Left colon (tissue), 2 donors: ENCODE results near the gene PCED1B. TPM values are rescaled to one million over a fixed set of nuclear protein-coding genes. Genes with fewer than 3 reads are reported as not detected.
A peak's percentile ranks its signal among the peaks of the same experiment; 100 is the strongest.

ENCODE experiments used
- ATAC-seq: fragments of 200-7000 bp; cut with Tn5 transposase; one replicate; pipeline ENCODE4 v1.9.1; 2020; ENCODE audit warnings: mild to moderate bottlenecking, moderate library complexity
- DNase-seq, 2 donors: peaks; one replicate each; pipeline ENCODE4 v3.0.0-alpha.2; 2020
- intact Hi-C, 2 donors: fragments of 100-400 bp; cut with DNase I in 1 of 2; cut with micrococcal nuclease in 1 of 2; formaldehyde crosslinking; loops; one replicate each; pipeline versions ENCODE4 v1.11.2 to v1.14.0; 2022; cut with DNase I, micrococcal nuclease
- total RNA-seq, 2 donors: library from RNA; stranded (reverse); fragmentation: NEBNext Ultra II Directional; extraction: Animal tissue kit (Norgen Biotek cat#: 25700); gene quantifications; one replicate each; pipeline ENCODE4 v1.2.1, GENCODE V29; 2021
- donor health status: DM: no; HTN: no; CAD: no.
- donor health status: DM: yes; HTN: yes; CAD: no.

The PCED1B gene
- total RNA-seq, 2 donors from 2014 or later = 1.0 to 3.3 TPM

- DNase-seq = no peak
- no peak for ATAC-seq
- intact Hi-C loops = no loop called here
These were observed 13.9 kb upstream of the PCED1B start for GRCh38 chr12:47065546-47065945.

- ATAC-seq (no peak), DNase-seq (no peak)
- intact Hi-C loops = no loop called here
These were observed 13.0 kb upstream of the PCED1B start for GRCh38 chr12:47066278-47067025.

- intact Hi-C loops = no loop called here
- DNase-seq (no peak), ATAC-seq (no peak)
These were observed 12.2 kb upstream of the PCED1B start for GRCh38 chr12:47067176-47067575.

- DNase-seq = no peak
- intact Hi-C loops = no loop called here
- ATAC-seq = peak; percentile 90
These were observed 11.5 kb upstream of the PCED1B start for GRCh38 chr12:47067771-47068431.

GRCh38 chr12:47068539-47068938 is 10.9 kb upstream of the PCED1B start:
- no peak for DNase-seq
- intact Hi-C loops = no loop called here
- ATAC-seq = no peak

GRCh38 chr12:47070310-47070709 is 9.1 kb upstream of the PCED1B start:
- intact Hi-C loops = no loop called here
- DNase-seq (no peak), ATAC-seq (no peak)

- ATAC-seq (no peak), DNase-seq (no peak)
- intact Hi-C loops = no loop called here
These were observed 8.1 kb upstream of the PCED1B start for GRCh38 chr12:47071241-47071852.

GRCh38 chr12:47073951-47074350 is 5.5 kb upstream of the PCED1B start:
- DNase-seq (no peak), ATAC-seq (no peak)
- intact Hi-C loops = no loop called here

GRCh38 chr12:47074757-47075156 is 4.7 kb upstream of the PCED1B start:
- intact Hi-C loops = no loop called here
- no peak for ATAC-seq
- DNase-seq = no peak

GRCh38 chr12:47075192-47076084 is 4.0 kb upstream of the PCED1B start:
- ATAC-seq (no peak), DNase-seq (no peak)
- intact Hi-C loops = no loop called here

- intact Hi-C loops = no loop called here
- ATAC-seq (no peak), DNase-seq (no peak)
These were observed 2.0 kb upstream of the PCED1B start for GRCh38 chr12:47077206-47078085.

- DNase-seq = no peak
- ATAC-seq = no peak
- intact Hi-C loops = no loop called here
These were observed 1.4 kb upstream of the PCED1B start for GRCh38 chr12:47078086-47078395.

GRCh38 chr12:47078733-47079467 is 521 bp upstream of the PCED1B start:
- intact Hi-C loops = no loop called here
- peak; percentile 61 for ATAC-seq
- peak; percentile 34 to 48 for DNase-seq

GRCh38 chr12:47079981-47080724 is 732 bp downstream of the PCED1B start:
- ATAC-seq (peak; percentile 57), DNase-seq (peak; percentile 45 to 53)
- intact Hi-C loops = no loop called here

GRCh38 chr12:47080725-47081502 is 1.5 kb downstream of the PCED1B start:
- intact Hi-C loops = no loop called here

GRCh38 chr12:47082283-47082682 is 2.9 kb downstream of the PCED1B start:
- intact Hi-C loops = no loop called here
- DNase-seq (no peak), ATAC-seq (no peak)

More at GRCh38 chr12:47080725-47081502, 1.5 kb downstream of the PCED1B start:
- peak; percentile 49 for ATAC-seq
- peak; percentile 56 to 65 for DNase-seq
